Adipose tissue (tissue), 3 donors: ENCODE measurements around the gene TK1. TPM values are rescaled to one million over a fixed set of nuclear protein-coding genes. Genes with fewer than 3 reads are reported as not detected.
"Not testable (repeated sequence)": the region's sequence is repeated elsewhere in the genome, so short reads cannot be mapped to it uniquely, and the experiment has no call there.

Experiments
- H3K27ac ChIP-seq: one replicate; pipeline ENCODE4 v1.5.1; 2013; ENCODE audit warnings: low read depth, low read length
- WGBS, 3 donors: extraction: QIAGEN DNeasy Blood & Tissue Kit; methylation state at CpG; one replicate each; pipeline ENCODE4 v1.1.7; 2013; 5-methylcytosine and 5-hydroxymethylcytosine counted together
- polyA plus RNA-seq, 3 donors: library from polyadenylated mRNA; stranded (reverse); fragments of 200-250 nt; gene quantifications; one replicate each; pipeline ENCODE4 v1.2.3, GENCODE V29; 2013
- donor health status: healthy with polysubstance abuse.
- donor health status: Bipolar disorder and iron deficiency.
- donor health status: healthy.

The TK1 gene
- polyA plus RNA-seq, 3 donors = 2.5 to 6.6 (median 2.7) TPM

DNA sequence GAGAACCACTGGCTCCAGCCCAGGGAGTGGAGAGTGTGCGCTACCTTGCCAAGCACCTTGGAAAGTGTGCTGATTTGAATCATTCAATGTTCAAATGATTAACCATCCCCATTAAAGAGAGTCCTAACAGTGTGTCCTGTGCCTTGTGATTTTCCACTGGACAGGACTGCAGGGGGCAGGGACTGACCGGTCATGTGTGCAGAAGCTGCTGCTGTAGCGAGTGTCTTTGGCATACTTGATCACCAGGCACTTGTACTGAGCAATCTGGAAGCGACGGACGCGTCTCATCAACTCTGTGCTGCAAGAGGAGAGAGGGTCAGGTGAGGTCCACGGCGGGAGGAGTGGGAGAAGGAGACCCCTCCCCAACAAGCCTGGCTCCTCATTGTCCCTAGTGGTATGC is 2.0 kb downstream of the TK1 start:
- no peak overlapping the region for H3K27ac ChIP-seq
- 45 to 84% (median 77%) methylated on average over 9 of the region's 9 CpGs for WGBS, 3 donors

DNA sequence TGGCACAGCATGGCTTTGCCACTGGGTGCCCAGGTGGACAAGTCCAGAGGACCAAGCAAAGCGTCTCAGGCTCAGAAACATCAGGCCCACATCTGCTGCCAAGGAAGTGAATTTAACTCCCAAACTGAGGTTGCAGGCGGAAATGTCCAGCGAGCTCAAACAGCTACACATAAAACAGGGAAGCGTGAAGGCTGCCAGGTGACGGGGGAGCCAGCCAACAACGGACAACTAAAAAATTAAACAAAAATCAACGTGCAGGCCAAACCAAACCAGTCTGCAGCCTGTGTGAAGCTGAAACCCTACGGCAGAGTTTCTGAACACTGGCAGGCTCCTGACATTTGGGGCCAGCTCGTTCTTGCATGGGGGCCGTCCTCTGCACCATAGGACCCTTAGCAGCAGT is 2.5 kb downstream of the TK1 start:
- WGBS, 3 donors = 28 to 84% (median 77%) methylated on average over 10 of the region's 10 CpGs
- no peak overlapping the region for H3K27ac ChIP-seq

DNA sequence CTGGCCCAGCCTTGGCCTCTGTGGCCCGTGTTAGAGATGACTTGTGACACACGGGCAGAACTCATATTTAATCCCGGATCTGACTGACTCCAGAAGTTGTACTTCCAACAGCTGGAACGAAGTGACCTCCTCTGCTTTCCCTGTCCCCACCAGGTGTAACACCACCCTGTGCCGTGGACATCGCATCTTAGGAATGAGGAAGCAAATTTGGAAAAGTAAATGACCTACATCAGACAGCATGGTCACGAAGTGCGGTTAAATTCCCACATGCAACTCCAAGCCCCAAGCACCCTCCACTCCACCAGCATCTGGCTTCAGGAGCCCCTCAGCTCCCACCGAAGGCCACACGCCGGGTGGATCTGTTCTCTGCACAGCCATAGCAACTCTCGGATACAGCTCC is 2.9 kb downstream of the TK1 start:
- no peak overlapping the region for H3K27ac ChIP-seq

DNA sequence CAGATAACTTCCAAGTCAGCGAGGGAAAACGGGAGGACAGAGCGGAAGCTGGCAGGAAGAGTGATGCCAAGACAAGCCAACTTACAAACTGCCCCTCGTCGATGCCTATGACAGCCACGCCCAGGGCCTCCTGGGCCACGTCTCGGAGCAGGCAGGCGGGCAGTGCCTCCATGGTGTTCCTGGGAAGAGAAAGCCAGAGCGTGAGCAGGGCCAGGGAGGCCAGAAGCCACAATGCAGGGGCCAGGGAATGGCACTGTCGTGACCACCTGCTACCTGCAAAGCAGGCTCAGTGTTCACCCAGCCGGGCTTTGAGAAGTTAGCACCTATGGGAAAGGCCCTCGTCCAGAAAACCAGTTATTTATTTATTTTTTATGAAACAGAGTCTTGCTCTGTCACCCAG is 4.3 kb downstream of the TK1 start:
- WGBS, 3 donors = 37 to 97% (median 97%) methylated on average over 13 of the region's 13 CpGs
- no peak overlapping the region for H3K27ac ChIP-seq

More for the DNA sequence above, 2.9 kb downstream of the TK1 start:
- 73 to 94% (median 91%) methylated on average over 12 of the region's 12 CpGs for WGBS, 3 donors

DNA sequence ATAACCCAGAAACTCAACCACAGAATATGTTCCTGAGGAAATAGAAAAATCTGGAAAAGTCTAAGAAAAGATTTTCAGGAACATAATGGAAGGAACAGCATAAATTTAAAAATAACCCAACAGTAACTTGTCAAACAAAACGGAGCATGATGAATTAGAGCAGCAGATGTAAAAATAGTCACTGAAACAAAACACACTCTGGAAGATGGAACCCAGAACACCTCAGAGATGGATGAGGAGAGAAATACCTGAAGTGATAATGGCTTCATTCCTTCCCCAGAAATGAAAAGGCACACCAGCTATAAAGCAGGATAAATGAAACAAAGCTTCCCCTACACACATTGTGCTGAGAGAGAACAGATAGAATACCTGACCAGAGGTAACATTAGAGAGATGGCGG is 6.3 kb downstream of the TK1 start:
- H3K27ac ChIP-seq = no peak overlapping the region
- 78 to 88% (median 79%) methylated on average over 2 of the region's 2 CpGs for WGBS, 3 donors

DNA sequence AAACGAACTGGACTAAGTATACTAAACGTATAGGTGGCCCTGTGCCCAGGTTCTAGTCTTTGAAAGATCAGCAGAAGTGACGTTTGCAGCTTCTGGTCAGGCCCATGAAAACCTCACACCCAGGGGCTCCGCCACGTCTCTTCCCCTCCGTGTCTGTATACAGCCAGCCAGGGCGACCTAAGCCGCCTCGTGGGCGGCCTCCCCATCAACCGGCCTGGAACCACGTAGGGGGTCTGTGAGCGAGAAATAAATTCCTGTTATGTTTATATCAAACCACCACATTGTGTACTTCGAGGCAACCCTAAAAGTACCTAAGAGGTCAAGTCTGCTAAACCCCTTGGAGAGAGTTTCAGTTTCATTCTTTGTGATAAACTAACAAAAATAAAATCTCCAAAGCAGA is 6.8 kb downstream of the TK1 start:
- H3K27ac ChIP-seq = no peak overlapping the region
- WGBS, 3 donors = 66 to 83% (median 69%) methylated on average over 14 of the region's 14 CpGs

DNA sequence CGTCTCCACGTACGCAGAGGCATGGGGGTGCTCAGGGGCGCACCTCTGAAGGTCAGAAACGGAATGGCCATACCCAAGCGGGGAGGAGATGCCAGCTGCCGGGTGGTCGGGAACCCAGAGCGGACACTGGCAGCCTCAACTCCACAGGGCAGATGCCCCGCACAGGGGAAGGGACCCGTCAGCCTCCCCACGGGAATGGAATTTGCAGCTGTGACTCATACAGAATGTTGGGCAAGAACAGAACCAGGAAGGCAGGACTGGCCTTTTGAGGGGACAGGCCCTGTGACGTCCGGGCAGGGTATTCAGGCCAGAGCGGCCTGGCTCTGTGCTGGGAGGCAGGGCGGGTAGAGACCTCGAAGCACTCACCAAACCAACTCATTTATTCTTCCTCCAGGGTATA is 7.5 kb downstream of the TK1 start:
- 86 to 91% (median 89%) methylated on average over 17 of the region's 17 CpGs for WGBS, 3 donors
- no peak overlapping the region for H3K27ac ChIP-seq

DNA sequence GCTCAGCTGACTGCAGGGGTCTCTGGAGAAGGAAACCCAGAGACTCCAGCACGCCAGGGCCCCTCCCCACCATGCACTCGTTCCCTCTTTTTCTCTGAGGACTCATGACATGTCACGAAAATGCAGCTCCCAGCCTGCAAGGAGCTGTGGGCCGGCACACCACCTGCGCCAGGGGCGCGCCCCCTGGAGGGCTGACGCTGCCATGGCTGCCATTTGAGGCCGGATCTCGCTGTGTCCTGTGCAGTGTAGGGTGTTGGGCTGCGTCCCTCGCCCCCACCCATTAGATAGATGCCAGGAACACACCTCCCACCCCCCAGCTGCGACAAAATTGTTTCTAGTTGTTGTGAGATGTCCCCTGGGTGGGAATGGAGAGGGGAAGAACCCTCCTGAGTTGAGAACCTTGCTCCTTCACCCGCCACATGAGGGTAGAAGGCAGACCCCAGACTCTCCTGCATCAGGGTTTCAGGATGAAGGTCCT is 10.3 kb downstream of the TK1 start:
- WGBS, 3 donors = 19 to 26% (median 19%) methylated on average over 14 of the region's 14 CpGs
- no peak overlapping the region for H3K27ac ChIP-seq

DNA sequence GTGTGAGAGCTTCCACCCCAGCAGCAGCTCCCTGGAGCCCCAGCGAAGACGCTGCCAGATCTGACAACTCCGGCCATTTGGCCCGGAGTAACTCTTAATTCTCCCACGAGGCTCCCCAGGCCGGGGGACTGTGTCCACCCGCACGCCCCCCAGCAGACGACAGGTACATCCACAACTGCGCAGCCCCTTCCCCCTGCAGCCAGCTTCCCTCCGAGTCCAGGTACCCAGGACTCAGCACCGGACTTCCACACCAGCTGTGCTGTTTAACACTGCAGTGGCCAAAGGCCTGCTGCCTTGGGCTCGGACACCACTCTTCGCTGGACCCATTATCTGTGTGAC is 11.2 kb downstream of the TK1 start:
- no peak overlapping the region for H3K27ac ChIP-seq
- 54 to 69% (median 66%) methylated on average over 14 of the region's 14 CpGs for WGBS, 3 donors

DNA sequence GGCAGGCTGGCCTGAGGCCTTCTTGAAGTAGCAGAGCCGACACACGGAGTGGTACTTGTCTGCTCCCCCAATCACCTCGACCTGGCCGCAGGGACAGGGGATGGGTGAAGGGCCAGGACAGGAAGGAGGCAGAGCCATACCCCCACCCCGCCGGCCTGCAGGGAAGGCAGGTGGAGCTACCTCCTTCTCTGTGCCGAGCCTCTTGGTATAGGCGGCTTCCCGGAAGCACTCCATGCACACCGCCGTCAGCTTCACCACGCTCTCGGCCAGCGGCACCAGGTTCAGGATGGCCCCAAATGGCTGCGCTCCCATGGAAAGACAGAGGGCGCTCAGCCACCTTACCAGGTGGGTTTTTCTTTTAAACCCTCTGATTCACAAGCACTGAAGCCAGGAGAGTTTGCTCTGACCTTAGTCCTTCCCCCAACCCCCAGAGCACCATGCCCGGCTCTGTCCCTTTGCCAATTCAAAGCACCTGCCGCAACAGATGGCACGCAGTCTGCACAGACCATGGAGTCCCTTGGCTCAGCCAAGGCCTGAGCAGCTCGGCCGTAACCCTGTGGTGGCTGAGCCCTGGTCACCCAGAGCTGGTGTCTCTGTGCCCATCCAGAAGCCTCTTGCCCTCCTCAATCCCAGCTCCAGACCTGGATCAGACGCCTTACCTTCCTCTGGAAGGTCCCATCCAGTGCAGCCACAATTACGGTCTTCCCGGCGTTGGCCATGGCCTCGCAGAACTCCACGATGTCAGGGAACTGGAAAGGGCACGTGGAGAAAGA is 11.8 kb downstream of the TK1 start:
- WGBS, 3 donors = 38 to 73% (median 67%) methylated on average over 28 of the region's 28 CpGs
- H3K27ac ChIP-seq = no peak overlapping the region

DNA sequence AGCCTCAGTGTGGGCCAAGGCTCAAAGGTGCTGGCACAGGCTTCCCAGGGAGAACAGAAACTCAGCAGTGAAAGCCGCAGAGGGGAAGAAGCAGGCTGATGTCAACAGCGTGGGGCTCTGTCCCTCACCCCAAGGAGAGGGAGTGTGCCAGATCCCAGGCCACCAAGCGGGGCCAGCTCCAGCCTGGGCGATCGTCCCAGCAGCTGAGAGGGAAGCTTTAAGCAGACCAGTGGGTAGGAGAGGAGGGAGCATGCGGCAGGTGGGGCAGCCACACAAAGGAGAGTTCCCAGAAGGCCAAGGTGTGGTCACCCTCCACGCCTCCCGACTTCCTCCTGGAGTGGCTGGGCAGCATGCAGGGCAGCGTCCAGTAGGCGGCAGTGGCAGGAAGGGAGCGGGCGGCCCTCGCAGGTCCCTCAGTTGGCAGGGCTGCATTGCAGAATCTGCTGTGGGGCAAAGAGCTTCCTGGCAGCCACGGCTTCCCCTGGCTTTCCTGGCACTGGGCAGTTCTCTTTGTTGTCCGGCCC is 12.4 kb downstream of the TK1 start:
- WGBS, 3 donors = 18 to 37% (median 20%) methylated on average over 15 of the region's 15 CpGs

DNA sequence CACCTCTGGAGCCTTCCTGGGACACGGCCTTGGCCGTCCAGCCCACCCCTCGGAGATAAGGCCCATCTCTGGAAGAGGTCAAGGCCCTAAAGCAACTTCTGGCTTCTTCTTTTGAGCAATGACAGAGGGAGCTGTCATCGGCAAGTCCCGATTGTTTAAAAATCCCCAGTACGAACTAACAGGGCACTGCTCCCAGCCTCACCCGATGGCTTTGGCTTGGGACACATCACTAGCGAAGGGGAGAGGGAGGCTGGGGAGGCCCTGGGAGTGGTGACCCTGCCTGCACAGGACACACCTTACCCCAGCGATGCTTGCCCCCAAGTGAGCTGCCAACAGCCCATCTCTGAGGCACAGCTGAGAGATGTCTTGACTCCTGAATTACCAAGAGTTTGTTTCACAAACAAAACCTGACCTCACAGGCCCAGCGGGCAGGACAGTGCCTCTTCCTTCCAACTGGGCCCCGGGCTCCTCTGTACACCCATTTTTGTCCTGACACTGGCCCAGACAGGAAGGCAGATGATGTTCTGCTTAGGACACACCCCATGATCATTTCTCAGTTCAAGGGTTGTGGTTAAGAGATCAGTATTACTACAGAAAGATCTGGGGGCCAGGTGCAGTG is 13.6 kb downstream of the TK1 start:
- WGBS, 3 donors = 64 to 69% (median 68%) methylated on average over 11 of the region's 11 CpGs
- no peak overlapping the region for H3K27ac ChIP-seq

More for the DNA sequence above, 12.4 kb downstream of the TK1 start:
- H3K27ac ChIP-seq = no peak overlapping the region

DNA sequence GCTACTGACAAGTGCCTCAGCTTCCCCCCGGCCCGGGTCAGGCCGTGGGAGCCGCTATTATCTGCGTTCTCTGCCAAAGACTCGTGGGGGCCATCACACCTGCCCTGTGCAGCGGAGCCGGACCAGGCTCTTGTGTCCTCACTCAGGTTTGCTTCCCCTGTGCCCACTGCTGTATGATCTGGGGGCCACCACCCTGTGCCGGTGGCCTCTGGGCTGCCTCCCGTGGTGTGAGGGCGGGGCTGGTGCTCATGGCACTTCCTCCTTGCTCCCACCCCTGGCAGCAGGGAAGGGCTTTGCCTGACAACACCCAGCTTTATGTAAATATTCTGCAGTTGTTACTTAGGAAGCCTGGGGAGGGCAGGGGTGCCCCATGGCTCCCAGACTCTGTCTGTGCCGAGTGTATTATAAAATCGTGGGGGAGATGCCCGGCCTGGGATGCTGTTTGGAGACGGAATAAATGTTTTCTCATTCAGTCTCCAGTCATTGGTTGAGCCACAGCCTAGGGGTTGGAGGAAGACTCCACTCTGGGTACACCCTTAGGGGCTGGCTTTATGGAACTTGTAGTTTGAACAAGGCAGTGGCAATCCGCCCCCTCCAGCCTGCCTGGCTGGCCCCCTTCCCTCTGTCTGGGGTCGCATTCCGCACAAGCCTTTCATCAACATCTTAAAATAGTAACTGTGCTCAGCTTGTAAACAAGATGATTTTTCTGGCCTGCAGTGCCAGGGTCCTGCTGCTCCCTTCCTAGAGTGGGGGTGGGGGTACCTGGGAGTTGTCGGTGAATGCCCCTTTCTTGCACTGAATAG is 14.4 kb downstream of the TK1 start:
- WGBS, 3 donors = 33 to 52% (median 43%) methylated on average over 19 of the region's 19 CpGs
- H3K27ac ChIP-seq = no peak overlapping the region

DNA sequence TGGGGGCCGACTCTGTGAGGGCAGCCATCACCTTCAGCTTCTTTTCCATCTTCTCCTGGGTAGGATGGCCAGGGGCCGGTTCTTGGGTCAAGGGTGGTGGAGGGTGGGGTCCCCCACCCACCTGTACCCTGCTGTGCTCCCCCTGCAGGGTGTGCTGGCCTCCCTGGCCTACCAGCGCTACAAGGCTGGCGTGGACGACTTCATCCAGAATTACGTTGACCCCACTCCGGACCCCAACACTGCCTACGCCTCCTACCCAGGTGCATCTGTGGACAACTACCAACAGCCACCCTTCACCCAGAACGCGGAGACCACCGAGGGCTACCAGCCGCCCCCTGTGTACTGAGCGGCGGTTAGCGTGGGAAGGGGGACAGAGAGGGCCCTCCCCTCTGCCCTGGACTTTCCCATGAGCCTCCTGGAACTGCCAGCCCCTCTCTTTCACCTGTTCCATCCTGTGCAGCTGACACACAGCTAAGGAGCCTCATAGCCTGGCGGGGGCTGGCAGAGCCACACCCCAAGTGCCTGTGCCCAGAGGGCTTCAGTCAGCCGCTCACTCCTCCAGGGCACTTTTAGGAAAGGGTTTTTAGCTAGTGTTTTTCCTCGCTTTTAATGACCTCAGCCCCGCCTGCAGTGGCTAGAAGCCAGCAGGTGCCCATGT is 15.1 kb downstream of the TK1 start:
- WGBS, 3 donors = 81 to 88% (median 85%) methylated on average over 19 of the region's 19 CpGs
- H3K27ac ChIP-seq = not testable (repeated sequence)

DNA sequence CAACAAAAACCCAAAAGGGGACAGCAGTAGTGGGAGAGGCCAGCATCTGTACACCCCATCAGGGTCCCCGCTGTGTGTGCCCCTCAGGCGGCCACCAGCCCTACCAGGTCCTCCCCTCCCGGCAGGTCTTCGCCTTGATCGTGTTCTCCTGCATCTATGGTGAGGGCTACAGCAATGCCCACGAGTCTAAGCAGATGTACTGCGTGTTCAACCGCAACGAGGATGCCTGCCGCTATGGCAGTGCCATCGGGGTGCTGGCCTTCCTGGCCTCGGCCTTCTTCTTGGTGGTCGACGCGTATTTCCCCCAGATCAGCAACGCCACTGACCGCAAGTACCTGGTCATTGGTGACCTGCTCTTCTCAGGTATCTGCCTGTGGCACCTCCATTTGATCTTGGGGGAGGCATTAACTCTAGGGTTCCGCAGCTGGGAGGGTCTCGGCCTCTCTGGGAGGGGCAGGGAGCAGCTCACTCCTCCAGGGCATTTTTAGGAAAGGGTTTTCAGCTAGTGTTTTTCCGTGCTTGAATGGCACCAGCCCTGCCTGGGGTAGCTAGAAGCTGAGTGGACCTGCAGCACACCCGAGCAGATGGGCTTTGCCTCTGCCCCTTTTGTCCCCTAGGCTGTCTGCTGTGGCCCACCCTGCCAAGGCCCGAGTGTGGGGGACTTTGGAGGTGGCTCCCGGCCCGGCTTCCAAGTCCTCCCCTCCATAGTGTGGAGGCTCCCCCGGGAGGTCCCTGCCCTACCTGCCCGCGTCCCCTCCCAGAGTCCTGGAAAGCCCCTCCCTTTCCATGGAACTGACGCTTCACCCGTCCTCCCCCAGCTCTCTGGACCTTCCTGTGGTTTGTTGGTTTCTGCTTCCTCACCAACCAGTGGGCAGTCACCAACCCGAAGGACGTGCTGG is 15.9 kb downstream of the TK1 start:
- WGBS, 3 donors = 85 to 88% (median 88%) methylated on average over 28 to 31 of the region's 31 CpGs
- no peak overlapping the region for H3K27ac ChIP-seq

DNA sequence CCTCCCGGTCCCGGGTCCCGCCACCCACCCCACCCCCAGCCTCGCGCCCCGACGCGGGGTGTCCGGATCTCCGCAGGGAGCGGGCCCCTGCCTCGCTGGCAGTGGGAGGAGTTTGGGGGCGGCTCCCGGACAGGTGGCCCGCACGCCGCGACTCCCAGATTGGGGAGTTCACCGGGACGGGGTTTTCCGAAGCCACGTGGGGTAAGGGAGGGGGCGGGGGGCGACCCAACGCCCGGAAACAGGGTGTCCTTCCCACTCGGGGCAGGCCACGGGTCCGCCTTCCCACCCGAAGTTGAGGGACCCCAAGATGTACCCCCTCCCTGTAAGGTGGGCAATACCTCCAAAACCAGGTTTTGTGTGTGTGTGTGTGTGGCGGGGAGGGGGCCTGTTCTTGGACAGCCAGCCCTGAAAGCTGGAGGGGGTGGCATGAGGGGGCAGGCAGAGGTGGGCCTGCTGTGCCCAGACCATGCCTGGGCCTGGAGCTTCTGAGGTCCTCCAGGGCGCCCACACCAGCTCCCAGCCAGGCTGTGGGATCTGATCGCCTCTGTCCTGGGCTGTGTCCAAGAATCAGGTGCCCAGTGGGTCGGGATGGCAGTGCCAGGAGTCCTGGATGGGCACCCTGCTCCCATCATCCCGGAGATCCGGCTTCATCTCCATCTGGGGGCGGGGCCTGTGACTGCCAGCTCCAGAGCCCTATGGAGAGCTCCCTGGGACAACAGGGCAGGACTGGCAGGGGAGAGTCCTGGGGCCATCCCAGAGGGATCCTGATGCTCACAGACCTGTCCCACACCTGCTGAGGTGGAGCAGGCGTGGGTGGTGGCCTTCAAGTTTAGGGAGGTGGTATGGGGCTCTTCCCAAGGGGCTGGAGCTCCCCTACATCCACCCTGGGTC is 17.7 kb downstream of the TK1 start:
- 8 to 14% (median 12%) methylated on average over 14 to 38 of the region's 38 CpGs for WGBS, 3 donors
- no peak overlapping the region for H3K27ac ChIP-seq
